WI38 (cell line): ENCODE results near the gene DNAJC21.
A peak's percentile ranks its signal among the peaks of the same experiment; 100 is the strongest.
"Not testable (repeated sequence)": the region's sequence is repeated elsewhere in the genome, so short reads cannot be mapped to it uniquely, and the experiment has no call there.

Experiments
- H3K4me3 ChIP-seq: 2 replicates; pipeline ENCODE4 v1.5.1; 2011; ENCODE audit warnings: low read depth, mild to moderate bottlenecking, control low read depth, low read length
- TF ChIP-seq, protein P1 (sequence below): IDR thresholded peaks from 2 replicates; pipeline ENCODE4 v1.5.1; 2012; ENCODE audit warnings: low read depth, mild to moderate bottlenecking, control low read depth, low read length

DNAJC21 gene

DNA sequence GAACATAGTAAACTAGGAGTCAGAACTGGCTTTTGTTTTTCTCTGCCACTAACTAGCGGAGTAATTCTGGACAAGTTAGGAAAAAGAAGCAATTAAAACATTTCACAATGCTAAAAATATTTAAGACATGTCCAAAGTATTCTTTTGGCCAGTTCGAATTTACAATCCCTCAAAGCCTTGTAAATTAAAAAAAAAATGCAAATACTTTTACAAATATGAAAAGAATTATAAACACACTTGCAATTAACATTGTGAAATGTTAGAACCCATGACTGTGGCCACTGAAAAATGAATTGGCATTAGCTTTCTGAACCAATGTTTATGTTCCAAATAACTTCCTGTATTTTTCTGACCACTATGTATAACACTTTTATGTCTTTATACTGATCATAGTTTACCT, 16.3 kb upstream of the DNAJC21 start:
- H3K4me3 ChIP-seq, result no peak overlapping the region; the same call in 1 of the 2 replicates
- TF ChIP-seq, protein P1, sequence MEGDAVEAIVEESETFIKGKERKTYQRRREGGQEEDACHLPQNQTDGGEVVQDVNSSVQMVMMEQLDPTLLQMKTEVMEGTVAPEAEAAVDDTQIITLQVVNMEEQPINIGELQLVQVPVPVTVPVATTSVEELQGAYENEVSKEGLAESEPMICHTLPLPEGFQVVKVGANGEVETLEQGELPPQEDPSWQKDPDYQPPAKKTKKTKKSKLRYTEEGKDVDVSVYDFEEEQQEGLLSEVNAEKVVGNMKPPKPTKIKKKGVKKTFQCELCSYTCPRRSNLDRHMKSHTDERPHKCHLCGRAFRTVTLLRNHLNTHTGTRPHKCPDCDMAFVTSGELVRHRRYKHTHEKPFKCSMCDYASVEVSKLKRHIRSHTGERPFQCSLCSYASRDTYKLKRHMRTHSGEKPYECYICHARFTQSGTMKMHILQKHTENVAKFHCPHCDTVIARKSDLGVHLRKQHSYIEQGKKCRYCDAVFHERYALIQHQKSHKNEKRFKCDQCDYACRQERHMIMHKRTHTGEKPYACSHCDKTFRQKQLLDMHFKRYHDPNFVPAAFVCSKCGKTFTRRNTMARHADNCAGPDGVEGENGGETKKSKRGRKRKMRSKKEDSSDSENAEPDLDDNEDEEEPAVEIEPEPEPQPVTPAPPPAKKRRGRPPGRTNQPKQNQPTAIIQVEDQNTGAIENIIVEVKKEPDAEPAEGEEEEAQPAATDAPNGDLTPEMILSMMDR, result no peak

- peak overlapping the region; percentile 98 for H3K4me3 ChIP-seq
- TF ChIP-seq, protein P1, result no peak
Observed at GRCh38 chr5:34914671-34915138, 14.7 kb upstream of the DNAJC21 start.

DNA sequence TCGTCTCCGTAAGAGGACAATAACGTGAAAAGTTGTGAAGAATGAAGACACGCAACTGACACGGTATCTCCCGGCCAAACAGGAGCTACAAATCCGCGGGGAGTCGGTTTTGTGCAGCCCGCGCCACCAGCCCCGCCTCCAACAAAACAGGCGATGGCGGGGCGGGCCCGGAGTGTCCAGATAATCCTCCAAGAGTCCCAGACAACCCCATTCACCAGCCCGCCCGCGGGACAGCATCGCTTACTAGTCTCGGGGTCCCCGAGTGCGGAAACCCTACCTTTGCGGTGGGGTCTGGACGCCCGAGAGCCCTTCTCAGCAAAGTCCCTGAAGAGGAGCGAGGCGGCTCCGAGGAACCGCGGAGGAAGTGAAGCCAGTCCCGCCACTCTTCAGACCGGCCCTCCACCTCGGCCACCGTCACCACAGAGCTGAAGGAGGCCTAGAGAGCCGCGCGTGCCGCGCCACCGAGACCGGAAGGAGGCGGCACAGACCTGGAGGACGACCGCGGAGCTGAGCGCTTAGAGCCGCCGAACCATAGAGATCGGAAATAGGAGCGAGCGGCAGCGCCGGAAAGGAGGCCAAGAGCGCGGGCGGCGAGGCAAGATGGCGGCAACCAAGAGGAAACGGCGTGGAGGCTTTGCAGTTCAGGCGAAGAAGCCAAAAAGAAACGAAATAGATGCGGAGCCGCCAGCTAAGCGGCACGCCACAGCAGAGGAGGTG, 14.1 kb upstream of the DNAJC21 start, which contains the start of the genes BRIX1 and RAD1:
BRIX1 (plus strand) TSS at position 573 of the 717 bp plus-strand sequence; CDS start at position 601, 28 bp downstream.
RAD1 (minus strand) TSS at position 366 of the 717 bp plus-strand sequence. CDS start 612 bp downstream, outside the sequence.
- TF ChIP-seq, protein P1, result no peak
- H3K4me3 ChIP-seq, result peak within 1 kb of the TSS; percentile 98

DNA sequence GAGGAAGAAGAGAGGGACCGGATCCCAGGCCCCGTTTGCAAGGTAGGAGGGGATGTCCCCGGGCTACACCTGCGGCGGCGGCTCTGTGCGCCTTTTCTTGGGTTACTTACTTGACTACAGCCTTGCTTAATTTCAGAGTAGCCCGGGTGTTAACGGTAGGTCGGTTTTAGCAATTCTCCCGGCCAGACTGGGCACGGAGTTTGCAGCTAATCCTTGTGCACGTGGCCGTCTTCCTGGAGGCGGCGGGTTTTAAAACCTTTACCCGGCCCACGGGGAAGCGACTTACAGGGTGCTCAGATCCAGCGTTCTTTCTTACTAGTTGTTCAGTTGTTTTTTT, 13.5 kb upstream of the DNAJC21 start:
- TF ChIP-seq, protein P1, result no peak
- H3K4me3 ChIP-seq, result peak overlapping the region; percentile 98

DNA sequence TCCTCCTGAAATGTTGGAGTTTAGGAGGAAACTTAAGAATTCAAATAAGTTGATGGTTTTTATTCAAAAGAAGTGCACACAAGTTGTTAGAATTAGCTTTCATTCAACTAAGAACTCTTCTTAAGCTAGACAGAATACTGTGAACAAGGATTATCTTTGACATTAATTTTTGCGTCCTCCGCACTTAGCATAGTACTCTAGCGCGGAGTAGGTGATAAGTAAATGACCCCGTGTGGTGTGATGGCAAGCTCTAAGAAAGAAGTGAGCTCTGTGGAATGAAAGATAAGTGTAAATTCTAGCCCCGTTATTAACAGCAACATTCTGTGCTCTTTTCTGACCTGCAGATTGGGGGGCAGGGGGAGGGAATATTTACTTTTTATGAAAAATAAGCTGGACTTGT, 12.8 kb upstream of the DNAJC21 start:
- TF ChIP-seq, protein P1, result no peak

GRCh38 chr5:34918025-34918424, 11.3 kb upstream of the DNAJC21 start:
- TF ChIP-seq, protein P1, result no peak
- no peak overlapping the region for H3K4me3 ChIP-seq

More for the DNA sequence above, 12.8 kb upstream of the DNAJC21 start:
- H3K4me3 ChIP-seq, result peak overlapping the region; percentile 98

DNA sequence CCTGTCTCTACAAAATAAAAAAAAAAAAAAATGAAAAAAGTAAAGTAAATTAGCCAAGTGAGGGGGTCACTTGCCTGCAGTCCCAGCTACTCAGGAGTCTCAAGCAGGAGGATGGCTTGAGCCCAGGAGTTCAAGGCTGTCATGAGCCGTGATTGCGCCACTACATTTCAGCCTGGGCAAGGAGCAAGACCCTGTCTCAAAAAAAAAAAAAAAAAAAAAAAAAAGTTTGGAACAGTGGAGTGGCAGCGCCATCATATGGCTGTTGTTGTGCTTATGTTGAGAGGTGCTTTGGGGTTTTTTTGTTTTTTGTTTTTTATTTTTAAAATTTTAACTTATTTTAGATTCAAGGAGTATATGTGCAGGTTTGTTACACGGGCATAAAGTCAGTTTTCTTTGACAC, 10.3 kb upstream of the DNAJC21 start:
- TF ChIP-seq, protein P1, result no peak

DNA sequence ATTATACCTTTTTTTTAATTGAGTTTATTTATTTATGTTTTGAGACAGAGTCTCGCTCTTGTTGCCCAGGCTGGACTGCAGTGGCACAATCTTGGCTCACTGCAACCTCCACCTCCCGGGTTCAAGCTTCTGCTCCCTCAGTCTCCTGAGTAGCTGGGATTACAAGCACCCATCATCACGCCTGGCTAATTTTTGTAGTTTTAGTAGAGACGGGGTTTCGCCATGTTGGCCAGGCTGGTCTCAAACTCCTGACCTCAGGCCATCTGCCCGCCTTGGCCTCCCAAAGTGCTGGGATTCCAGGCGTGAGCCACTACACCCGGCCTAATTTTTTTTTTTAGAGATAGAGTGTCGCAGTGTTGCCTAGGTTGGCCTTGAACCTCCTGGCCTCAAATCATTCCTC, 6.1 kb upstream of the DNAJC21 start:
- not testable (repeated sequence) for H3K4me3 ChIP-seq

More for the DNA sequence above, 10.3 kb upstream of the DNAJC21 start:
- H3K4me3 ChIP-seq, result no peak overlapping the region
